NOMO-1 treated with DMSO at 0.1 percent for 48 hours (cell line): ENCODE measurements around the gene LMCD1.

Source experiments
- DNase-seq: peaks from one replicate; lab custom pipeline; 2025; ENCODE audit not compliant: unreplicated experiment; lab: John Stamatoyannopoulos, UW

Gene LMCD1

GRCh38 chr3:8608041-8608790, 106.6 kb downstream of the LMCD1 start:
- DNase-seq, result no peak

GRCh38 chr3:8608791-8609467, 107.3 kb downstream of the LMCD1 start:
- DNase-seq, result no peak

- no peak for DNase-seq
Observed at GRCh38 chr3:8610951-8611350, 109.3 kb downstream of the LMCD1 start.

- no peak for DNase-seq
Observed at GRCh38 chr3:8617921-8618320, 116.3 kb downstream of the LMCD1 start.

GRCh38 chr3:8618950-8619349, 117.3 kb downstream of the LMCD1 start:
- DNase-seq, result no peak

GRCh38 chr3:8619548-8619947, 117.9 kb downstream of the LMCD1 start:
- no peak for DNase-seq

GRCh38 chr3:8621141-8621540, 119.5 kb downstream of the LMCD1 start:
- no peak for DNase-seq

- DNase-seq, result no peak
Observed at GRCh38 chr3:8621872-8622271, 120.2 kb downstream of the LMCD1 start.

- DNase-seq, result no peak
Observed at GRCh38 chr3:8622873-8623691, 121.5 kb downstream of the LMCD1 start.

- DNase-seq, result no peak
Observed at GRCh38 chr3:8623741-8624140, 122.1 kb downstream of the LMCD1 start.
